PC-9 (cell line): ENCODE results near the gene TYW3. TPM values are rescaled to one million over a fixed set of nuclear protein-coding genes. Genes with fewer than 3 reads are reported as not detected.

Experiments
- BruUV-seq: library from RNA; stranded (reverse); fragments of 400-500 nt; replicated peaks from 2 replicates; lab custom pipeline; 2021; lab: Mats Ljungman, UMichigan
- CTCF ChIA-PET: fragments of 300-600 bp; sonication (Branson Sonifier 250); formaldehyde crosslinking; loops from one replicate; lab custom pipeline; 2022; ENCODE audit warnings: antibody characterized with exemption; lab: Charles Lee
- POLR2A ChIA-PET: fragments of 300-600 bp; sonication (Branson Sonifier 250); formaldehyde crosslinking; loops from one replicate; lab custom pipeline; 2022; ENCODE audit warnings: antibody characterized with exemption; ENCODE audit not compliant: unreplicated experiment; lab: Charles Lee
- DNase-seq, 2 experiments: peaks; one replicate each; pipeline versions ENCODE4 v3.0.0 to v3.0.0-alpha.2; 2015 to 2022; ENCODE audit warnings: mixed read lengths in 1 of 2
- H2AFZ ChIP-seq: fragments of 200-600 bp; sonication (generic); 2 replicates; pipeline ENCODE4 v1.8.1; 2017; ENCODE audit warnings: antibody characterized with exemption
- H3F3A ChIP-seq: fragments of 200-600 bp; sonication (generic); 2 replicates; pipeline ENCODE4 v1.8.1; 2017; ENCODE audit warnings: antibody characterized with exemption, mild to moderate bottlenecking, low read depth; ENCODE audit not compliant: insufficient read depth
- H3K27ac ChIP-seq: fragments of 200-600 bp; sonication (generic); 2 replicates; pipeline ENCODE4 v1.6.1; 2016; ENCODE audit warnings: mixed run types
- H3K27me3 ChIP-seq: fragments of 200-600 bp; sonication (generic); 2 replicates; pipeline ENCODE4 v1.6.1; 2016; ENCODE audit warnings: low read depth, mixed run types; ENCODE audit not compliant: insufficient read depth
- H3K36me3 ChIP-seq: fragments of 200-600 bp; sonication (generic); 2 replicates; pipeline ENCODE4 v1.6.1; 2016; ENCODE audit warnings: low read depth, mixed run types
- H3K4me1 ChIP-seq: fragments of 200-600 bp; sonication (generic); replicated peaks from 2 replicates; pipeline ENCODE4 v1.6.1; 2016; ENCODE audit warnings: mixed run types; ENCODE audit not compliant: insufficient read depth
- H3K4me2 ChIP-seq: fragments of 200-600 bp; sonication (generic); 2 replicates; pipeline ENCODE4 v1.6.1; 2017; ENCODE audit warnings: mixed run types
- H3K4me3 ChIP-seq: fragments of 200-600 bp; sonication (generic); 2 replicates; pipeline ENCODE4 v1.6.1; 2016; ENCODE audit warnings: mixed run types
- H3K79me2 ChIP-seq: fragments of 200-600 bp; sonication (generic); 2 replicates; pipeline ENCODE4 v1.6.1; 2017; ENCODE audit warnings: low read depth, mixed run types
- H3K9me2 ChIP-seq: fragments of 200-600 bp; sonication (generic); 2 replicates; pipeline ENCODE4 v1.8.1; 2017; ENCODE audit warnings: mild to moderate bottlenecking; ENCODE audit not compliant: insufficient read depth
- H3K9me3 ChIP-seq: fragments of 200-600 bp; sonication (generic); 2 replicates; pipeline ENCODE4 v1.8.1; 2016; ENCODE audit warnings: low read depth; ENCODE audit not compliant: insufficient read depth
- H4K20me1 ChIP-seq: fragments of 200-600 bp; sonication (generic); 2 replicates; pipeline ENCODE4 v1.8.1; 2017; ENCODE audit not compliant: insufficient read depth
- CTCF ChIP-seq: fragments of 200-600 bp; sonication (generic); conservative IDR thresholded peaks from 2 replicates; pipeline ENCODE4 v1.6.1; 2017; ENCODE audit warnings: mixed run types, antibody characterized with exemption, mild to moderate bottlenecking, moderate library complexity
- EZH2 ChIP-seq: fragments of 200-600 bp; sonication (generic); IDR thresholded peaks from 2 replicates; pipeline ENCODE4 v1.8.0; 2017; ENCODE audit warnings: antibody characterized with exemption, low read depth
- intact Hi-C: fragments of 100-400 bp; cut with micrococcal nuclease; formaldehyde crosslinking; loops from one replicate; pipeline ENCODE4 v1.10.0; 2022; ENCODE audit not compliant: unreplicated experiment
- total RNA-seq: library from RNA; stranded (reverse); gene quantifications from 2 replicates; pipeline ENCODE4 v1.2.3, GENCODE V29; 2021

Gene TYW3
- total RNA-seq, 1 experiment from 2014 or later = 19.8 TPM

- intact Hi-C loops = no loop called here
- H3K4me2 ChIP-seq = no peak overlapping the region
- H3K27ac ChIP-seq = no peak overlapping the region
- no peak overlapping the region for H2AFZ ChIP-seq
- DNase-seq = no peak
- no peaks in the 10 kb centered on the region for H3K27me3 ChIP-seq
- no TSS peak for BruUV-seq
- H3K36me3 ChIP-seq = no peaks in the 10 kb centered on the region
- ChIA-PET CTCF (no interaction called here), POLR2A (no interaction called here)
- no peaks in the 10 kb centered on the region; the same call in 1 of the 2 replicates for H3K9me3 ChIP-seq
- H3F3A ChIP-seq = no peaks in the 10 kb centered on the region
- H3K9me2 ChIP-seq = no peaks in the 10 kb centered on the region; the same call in 1 of the 2 replicates
- H3K4me3 ChIP-seq = no peak overlapping the region
- no peaks in the 10 kb centered on the region for H3K4me1 ChIP-seq
- no peak for TF ChIP-seq CTCF
- no peaks in the 10 kb centered on the region for H4K20me1 ChIP-seq
- no peaks in the 10 kb centered on the region for H3K79me2 ChIP-seq
Observed at GRCh38 chr1:74785944-74786343, 53.0 kb downstream of the TYW3 start.

- no peaks in the 10 kb centered on the region for H3F3A ChIP-seq
- no peak overlapping the region for H3K27ac ChIP-seq
- BruUV-seq = no TSS peak
- DNase-seq = no peak
- POLR2A ChIA-PET = no interaction called here
- H4K20me1 ChIP-seq = no peaks in the 10 kb centered on the region
- H2AFZ ChIP-seq = no peak overlapping the region
- H3K4me2 ChIP-seq = no peak overlapping the region
- H3K4me1 ChIP-seq = no peaks in the 10 kb centered on the region
- CTCF ChIA-PET = no interaction called here
- no peaks in the 10 kb centered on the region for H3K36me3 ChIP-seq
- peaks cover 3% of the 10 kb centered on the region; the same call in 1 of the 2 replicates for H3K9me3 ChIP-seq
- TF ChIP-seq EZH2 (no peak), CTCF (no peak)
- H3K79me2 ChIP-seq = no peaks in the 10 kb centered on the region
- no peaks in the 10 kb centered on the region; the same call in 1 of the 2 replicates for H3K9me2 ChIP-seq
- no peaks in the 10 kb centered on the region for H3K27me3 ChIP-seq
- no peak overlapping the region for H3K4me3 ChIP-seq
- intact Hi-C loops = no loop called here
Observed at GRCh38 chr1:74790453-74790852, 57.5 kb downstream of the TYW3 start.

GRCh38 chr1:74791491-74791890, 58.5 kb downstream of the TYW3 start:
- Histone ChIP-seq H3F3A (no peaks in the 10 kb centered on the region), H3K27me3 (no peaks in the 10 kb centered on the region), H3K4me3 (no peak overlapping the region), H3K9me3 (peaks cover 3% of the 10 kb centered on the region; the same call in 1 of the 2 replicates), H3K9me2 (no peaks in the 10 kb centered on the region; the same call in 1 of the 2 replicates), H3K27ac (no peak overlapping the region), H3K36me3 (no peaks in the 10 kb centered on the region), H4K20me1 (no peaks in the 10 kb centered on the region), H3K4me1 (no peaks in the 10 kb centered on the region), H3K79me2 (no peaks in the 10 kb centered on the region), H2AFZ (no peak overlapping the region), H3K4me2 (no peak overlapping the region)
- CTCF ChIA-PET = no interaction called here
- BruUV-seq = no TSS peak
- intact Hi-C loops = no loop called here
- no peak for TF ChIP-seq EZH2
- POLR2A ChIA-PET = no interaction called here
- no peak for DNase-seq

- H3K79me2 ChIP-seq = no peaks in the 10 kb centered on the region
- no peaks in the 10 kb centered on the region for H3K4me1 ChIP-seq
- BruUV-seq = no TSS peak
- TF ChIP-seq CTCF = no peak
- TF ChIP-seq EZH2 = no peak
- no peak overlapping the region for H3K4me3 ChIP-seq
- H3K36me3 ChIP-seq = no peaks in the 10 kb centered on the region
- H3K27me3 ChIP-seq = no peaks in the 10 kb centered on the region
- no peak for DNase-seq
- intact Hi-C loops = no loop called here
- H2AFZ ChIP-seq = no peak overlapping the region
- H3K27ac ChIP-seq = no peak overlapping the region
- no peaks in the 10 kb centered on the region for H4K20me1 ChIP-seq
- no peaks in the 10 kb centered on the region for H3F3A ChIP-seq
- H3K9me2 ChIP-seq = no peaks in the 10 kb centered on the region
- POLR2A ChIA-PET = no interaction called here
- peaks cover 3% of the 10 kb centered on the region; the same call in 1 of the 2 replicates for H3K9me3 ChIP-seq
- CTCF ChIA-PET = no interaction called here
- H3K4me2 ChIP-seq = no peak overlapping the region
Observed at GRCh38 chr1:74799119-74799657, 66.2 kb downstream of the TYW3 start.
